KMS-11 (cell line): ENCODE results near the gene RPS5.

Source experiments
- H2AFZ ChIP-seq: fragments of 200-600 bp; sonication (generic); 2 replicates; pipeline ENCODE4 v1.6.1; 2016; ENCODE audit warnings: antibody characterized with exemption, mixed run types, low read depth
- H3K27ac ChIP-seq: fragments of 200-600 bp; sonication (generic); 2 replicates; pipeline ENCODE4 v1.6.1; 2016; ENCODE audit warnings: mild to moderate bottlenecking, mixed run types
- H3K27me3 ChIP-seq: fragments of 200-600 bp; sonication (generic); 2 replicates; pipeline ENCODE4 v1.6.1; 2017; ENCODE audit warnings: mild to moderate bottlenecking, low read depth, mixed run types, moderate library complexity; ENCODE audit not compliant: insufficient read depth
- H3K36me3 ChIP-seq: fragments of 200-600 bp; sonication (generic); 2 replicates; pipeline ENCODE4 v1.6.1; 2017; ENCODE audit warnings: mild to moderate bottlenecking, mixed run types; ENCODE audit not compliant: insufficient read depth
- H3K4me1 ChIP-seq: fragments of 200-600 bp; sonication (generic); 2 replicates; pipeline ENCODE4 v1.6.1; 2016; ENCODE audit warnings: mild to moderate bottlenecking, low read depth, mixed run types; ENCODE audit not compliant: poor library complexity, severe bottlenecking
- H3K4me2 ChIP-seq: fragments of 200-600 bp; sonication (generic); 2 replicates; pipeline ENCODE4 v1.7.0; 2016; ENCODE audit warnings: mild to moderate bottlenecking, mixed run types
- H3K4me3 ChIP-seq: fragments of 200-600 bp; sonication (generic); IDR thresholded peaks from 2 replicates; pipeline ENCODE4 v1.6.1; 2017; ENCODE audit warnings: low read depth, low read length, mixed read lengths; ENCODE audit not compliant: insufficient read depth
- H3K79me2 ChIP-seq: fragments of 200-600 bp; sonication (generic); 2 replicates; pipeline ENCODE4 v1.6.1; 2016; ENCODE audit warnings: low read depth, mixed run types; ENCODE audit not compliant: insufficient read depth
- H3K9ac ChIP-seq: fragments of 200-600 bp; sonication (generic); 2 replicates; pipeline ENCODE4 v1.6.1; 2016; ENCODE audit warnings: mild to moderate bottlenecking, mixed run types
- H4K20me1 ChIP-seq: fragments of 200-600 bp; sonication (generic); 2 replicates; pipeline ENCODE4 v1.6.1; 2016; ENCODE audit warnings: mild to moderate bottlenecking, mixed run types; ENCODE audit not compliant: insufficient read depth
- CTCF ChIP-seq: fragments of 200-600 bp; sonication (generic); conservative IDR thresholded peaks from 2 replicates; pipeline ENCODE4 v1.6.1; 2017; ENCODE audit warnings: low read depth, mild to moderate bottlenecking, antibody characterized with exemption, low read length, moderate library complexity, mixed read lengths

Gene RPS5

GRCh38 chr19:58386576-58387337, at the start of gene RPS5:
RPS5 (plus strand) TSS chr19:58387269; CDS start chr19:58388138, 869 bp downstream.
- TF ChIP-seq CTCF: no peak
- Histone ChIP-seq H2AFZ (peak within 1 kb of the TSS; percentile 76), H3K27ac (peak within 1 kb of the TSS; percentile 93), H3K4me3 (peak within 1 kb of the TSS; percentile 6), H3K79me2 (peaks cover 52% of the 10 kb centered on the region), H3K9ac (peak within 1 kb of the TSS; percentile 85), H3K36me3 (peaks cover 19% of the 10 kb centered on the region; the same call in 1 of the 2 replicates), H3K4me1 (peaks cover 49% of the 10 kb centered on the region), H3K27me3 (no peaks in the 10 kb centered on the region), H4K20me1 (peaks cover 12% of the 10 kb centered on the region), H3K4me2 (peak within 1 kb of the TSS; percentile 79)

GRCh38 chr19:58338336-58338735, 48.7 kb upstream of the RPS5 start:
- H3K27me3 ChIP-seq: no peaks in the 10 kb centered on the region
- H2AFZ ChIP-seq: no peak overlapping the region
- H3K4me1 ChIP-seq: no peaks in the 10 kb centered on the region
- H3K79me2 ChIP-seq: no peaks in the 10 kb centered on the region
- no peak overlapping the region for H3K4me3 ChIP-seq
- no peak overlapping the region for H3K4me2 ChIP-seq
- TF ChIP-seq CTCF: no peak
- H3K36me3 ChIP-seq: no peaks in the 10 kb centered on the region
- H3K27ac ChIP-seq: no peak overlapping the region
- H4K20me1 ChIP-seq: no peaks in the 10 kb centered on the region
- H3K9ac ChIP-seq: no peak overlapping the region

GRCh38 chr19:58338825-58339558, 48.1 kb upstream of the RPS5 start:
- TF ChIP-seq CTCF: no peak
- H3K27me3 ChIP-seq: no peaks in the 10 kb centered on the region
- H2AFZ ChIP-seq: no peak overlapping the region
- no peak overlapping the region for H3K27ac ChIP-seq
- no peaks in the 10 kb centered on the region for H4K20me1 ChIP-seq
- H3K79me2 ChIP-seq: no peaks in the 10 kb centered on the region
- H3K4me1 ChIP-seq: no peaks in the 10 kb centered on the region
- no peak overlapping the region for H3K4me3 ChIP-seq
- H3K9ac ChIP-seq: no peak overlapping the region
- no peaks in the 10 kb centered on the region for H3K36me3 ChIP-seq
- H3K4me2 ChIP-seq: no peak overlapping the region

DNA sequence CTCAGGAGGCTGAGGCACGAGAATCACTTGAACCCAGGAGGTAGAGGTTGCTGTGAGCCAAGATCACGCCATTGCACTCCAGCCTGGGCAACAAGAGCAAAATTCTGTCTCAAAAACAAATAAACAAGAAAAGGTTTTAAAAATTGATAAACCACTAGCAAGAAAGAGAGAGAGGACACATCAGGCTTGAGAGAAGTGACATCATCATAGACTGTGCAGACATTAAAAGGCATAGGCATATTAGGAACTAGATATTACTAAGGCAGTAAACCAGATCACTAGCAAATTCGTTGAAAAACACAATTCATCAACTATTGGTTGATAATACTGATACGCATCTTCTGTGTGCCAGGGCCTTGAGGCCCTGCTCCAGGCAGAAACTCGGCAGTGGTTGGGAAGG, 41.5 kb upstream of the RPS5 start:
- no peak overlapping the region for H3K4me2 ChIP-seq
- H3K4me3 ChIP-seq: no peak overlapping the region

More for the DNA sequence above, 41.5 kb upstream of the RPS5 start:
- H3K79me2 ChIP-seq: no peaks in the 10 kb centered on the region
- H3K36me3 ChIP-seq: no peaks in the 10 kb centered on the region
- H3K9ac ChIP-seq: no peak overlapping the region
- TF ChIP-seq CTCF: no peak
- no peaks in the 10 kb centered on the region for H3K4me1 ChIP-seq
- H4K20me1 ChIP-seq: no peaks in the 10 kb centered on the region
- H2AFZ ChIP-seq: no peak overlapping the region
- peaks cover 13% of the 10 kb centered on the region; the same call in 1 of the 2 replicates for H3K27me3 ChIP-seq
- H3K27ac ChIP-seq: no peak overlapping the region
